DOHH2 (cell line): Measurements from ENCODE around the gene DACH1.

Source experiments
- CTCF ChIP-seq: fragments of 200-600 bp; sonication (generic); IDR thresholded peaks from one replicate; pipeline ENCODE4 v1.5.1; 2014; ENCODE audit warnings: antibody characterized with exemption, mild to moderate bottlenecking, low read depth, low read length; ENCODE audit not compliant: poor library complexity, severe bottlenecking
- EZH2phosphoT487 ChIP-seq: fragments of 200-600 bp; sonication (generic); IDR thresholded peaks from 2 replicates; pipeline ENCODE4 v1.6.1; 2017; ENCODE audit warnings: borderline replicate concordance, mild to moderate bottlenecking, antibody characterized with exemption, low read length, moderate library complexity, mixed read lengths

GRCh38 chr13:71853725-71854124, 13.3 kb downstream of the DACH1 start:
- no peak for TF ChIP-seq CTCF
- no peak for TF ChIP-seq EZH2phosphoT487
